Liver (tissue), 9 donors: ENCODE data around the gene EPHB2. TPM values are rescaled to one million over a fixed set of nuclear protein-coding genes. Genes with fewer than 3 reads are reported as not detected.
"Not testable (repeated sequence)": the region's sequence is repeated elsewhere in the genome, so short reads cannot be mapped to it uniquely, and the experiment has no call there.

ENCODE experiments used
- DNase-seq: peaks from one replicate; pipeline ENCODE4 v3.0.0-alpha.2; 2017; ENCODE audit warnings: low spot score
- H3K27ac ChIP-seq, 2 donors: one replicate each; pipeline ENCODE4 v1.7.0; 2013; ENCODE audit warnings: inconsistent platforms in 2 of 2, low read length in 2 of 2, control low read depth in 1 of 2, low read depth in 1 of 2, mild to moderate bottlenecking in 1 of 2
- H3K27me3 ChIP-seq, 4 donors: one replicate each; pipeline versions ENCODE4 v1.6.1 to v1.7.0; 2013; ENCODE audit warnings: low read length in 3 of 4, inconsistent platforms in 1 of 4, mild to moderate bottlenecking in 1 of 4, moderate library complexity in 1 of 4; ENCODE audit not compliant: control insufficient read depth in 4 of 4, insufficient read depth in 4 of 4
- H3K36me3 ChIP-seq, 4 donors: one replicate each; pipeline versions ENCODE4 v1.6.1 to v1.7.0; 2013; ENCODE audit warnings: low read length in 3 of 4, mild to moderate bottlenecking in 3 of 4, low read depth in 1 of 4, moderate library complexity in 1 of 4; ENCODE audit not compliant: control insufficient read depth in 4 of 4, insufficient read depth in 3 of 4
- H3K4me1 ChIP-seq, 4 donors: one replicate each; pipeline versions ENCODE4 v1.6.1 to v1.7.0; 2013; ENCODE audit warnings: low read length in 3 of 4, mild to moderate bottlenecking in 3 of 4, moderate library complexity in 1 of 4; ENCODE audit not compliant: control insufficient read depth in 4 of 4, insufficient read depth in 4 of 4
- H3K4me3 ChIP-seq, 3 donors: one replicate each; pipeline versions ENCODE4 v1.6.1 to v1.7.0; 2013; ENCODE audit warnings: low read length in 3 of 3, control low read depth in 1 of 3, low read depth in 1 of 3, mild to moderate bottlenecking in 1 of 3
- H3K9ac ChIP-seq, 2 donors: one replicate each; pipeline ENCODE4 v1.7.0; 2013; ENCODE audit warnings: low read length in 2 of 2, mild to moderate bottlenecking in 2 of 2, moderate library complexity in 2 of 2, control low read depth in 1 of 2, low read depth in 1 of 2
- H3K9me3 ChIP-seq, 4 donors: one replicate each; pipeline versions ENCODE4 v1.6.1 to v1.7.0; 2013; ENCODE audit warnings: low read length in 3 of 4; ENCODE audit not compliant: control insufficient read depth in 4 of 4
- ATF3 ChIP-seq: IDR thresholded peaks from 2 replicates; pipeline ENCODE4 v1.6.1; 2016; ENCODE audit warnings: antibody characterized with exemption
- CTCF ChIP-seq: fragments of 150-350 bp; IDR thresholded peaks from 2 replicates; pipeline ENCODE4 v1.5.1; 2017; ENCODE audit warnings: improper control_type of control experiment, low read depth, low read length; ENCODE audit not compliant: missing input control
- EGR1 ChIP-seq, 2 donors: IDR thresholded peaks; 2 replicates each; pipeline ENCODE4 v1.6.1; 2016 to 2018; ENCODE audit warnings: antibody characterized with exemption in 2 of 2, low read depth in 2 of 2
- FOXA1 ChIP-seq: IDR thresholded peaks from 2 replicates; pipeline ENCODE4 v1.6.1; 2016; ENCODE audit warnings: antibody characterized with exemption
- FOXA2 ChIP-seq: IDR thresholded peaks from 2 replicates; pipeline ENCODE4 v1.6.1; 2016; ENCODE audit warnings: antibody characterized with exemption
- GABPA ChIP-seq, 2 donors: IDR thresholded peaks in 1 of 2; conservative IDR thresholded peaks in 1 of 2; 2 replicates each; pipeline ENCODE4 v1.6.1; 2016; ENCODE audit warnings: antibody characterized with exemption in 2 of 2, mild to moderate bottlenecking in 1 of 2, moderate library complexity in 1 of 2
- HNF4A ChIP-seq, 2 donors: conservative IDR thresholded peaks; 2 replicates each; pipeline ENCODE4 v1.6.1; 2016; ENCODE audit warnings: antibody characterized with exemption in 2 of 2, mild to moderate bottlenecking in 2 of 2
- HNF4G ChIP-seq: IDR thresholded peaks from 2 replicates; pipeline ENCODE4 v1.6.1; 2016; ENCODE audit warnings: antibody characterized with exemption
- JUND ChIP-seq, 2 donors: IDR thresholded peaks; 2 replicates each; pipeline ENCODE4 v1.6.1; 2016; ENCODE audit warnings: antibody characterized with exemption in 2 of 2
- MAX ChIP-seq: IDR thresholded peaks from 2 replicates; pipeline ENCODE4 v1.6.1; 2016; ENCODE audit warnings: antibody characterized with exemption
- NR2F2 ChIP-seq: IDR thresholded peaks from 2 replicates; pipeline ENCODE4 v1.6.1; 2016; ENCODE audit warnings: antibody characterized with exemption
- RAD21 ChIP-seq, 2 donors: IDR thresholded peaks; 2 replicates each; pipeline ENCODE4 v1.6.1; 2016; ENCODE audit warnings: antibody characterized with exemption in 2 of 2, mild to moderate bottlenecking in 2 of 2
- REST ChIP-seq: IDR thresholded peaks from 2 replicates; pipeline ENCODE4 v1.6.1; 2016; ENCODE audit warnings: antibody characterized with exemption, mild to moderate bottlenecking
- RXRA ChIP-seq, 2 donors: IDR thresholded peaks; 2 replicates each; pipeline ENCODE4 v1.6.1; 2017 to 2018; ENCODE audit warnings: antibody characterized with exemption in 2 of 2, mild to moderate bottlenecking in 1 of 2
- SP1 ChIP-seq: IDR thresholded peaks from 2 replicates; pipeline ENCODE4 v1.6.1; 2018; ENCODE audit warnings: antibody characterized with exemption, mild to moderate bottlenecking
- TAF1 ChIP-seq: conservative IDR thresholded peaks from 2 replicates; pipeline ENCODE4 v1.6.1; 2016; ENCODE audit warnings: antibody characterized with exemption, mild to moderate bottlenecking
- YY1 ChIP-seq: IDR thresholded peaks from 2 replicates; pipeline ENCODE4 v1.6.1; 2016; ENCODE audit warnings: antibody characterized with exemption, mild to moderate bottlenecking
- ZBTB33 ChIP-seq: IDR thresholded peaks from 2 replicates; pipeline ENCODE4 v1.6.1; 2016; ENCODE audit warnings: antibody characterized with exemption
- WGBS: extraction: QIAGEN DNeasy Blood & Tissue Kit; methylation state at CpG from one replicate; pipeline ENCODE4 v1.1.7; 2013; 5-methylcytosine and 5-hydroxymethylcytosine counted together
- polyA plus RNA-seq, 2 donors: library from polyadenylated mRNA; stranded (reverse) in 1 of 2; unstranded in 1 of 2; fragments of 200-250 nt in 1 of 2; fragments of >200 nt in 1 of 2; fragmentation: Nextera tagmentation in 1 of 2; extraction: Ambion mirVana in 1 of 2; gene quantifications; one replicate each; pipeline versions ENCODE4 v1.2.1 to v1.2.3, GENCODE V29; 2013 to 2015
- total RNA-seq, 2 donors: library from RNA; depleted of rRNA; stranded (reverse); fragments of >200 nt; gene quantifications; one replicate each; pipeline ENCODE4 v1.2.3, GENCODE V29; 2014
- donor health status: healthy.
- donor health status: healthy.
- donor health status: healthy.
- donor health status: healthy.
- donor health status: healthy.

Gene EPHB2
- total and polyA plus RNA-seq, 4 donors = 0.07 to 1.0 (median 0.38) TPM

- no peak for TF ChIP-seq FOXA2
- TF ChIP-seq RXRA (IDR thresholded peaks at IDR 0.05) = no peak
- TF ChIP-seq JUND (IDR thresholded peaks at IDR 0.05) = no peak
- no peak for TF ChIP-seq TAF1
- no peak for TF ChIP-seq EGR1 (IDR thresholded peaks at IDR 0.05; ENCODE audit: low read depth in 2 of 2)
- TF ChIP-seq CTCF = no peak
- no peak for TF ChIP-seq NR2F2
Observed at GRCh38 chr1:22705586-22705985, 5.1 kb upstream of the EPHB2 start (continued).

- WGBS = 87% methylated on average over 4 of the region's 4 CpGs
- not testable (repeated sequence) for H3K9me3 ChIP-seq, H3K4me1 ChIP-seq, DNase-seq, H3K36me3 ChIP-seq, H3K9ac ChIP-seq, H3K4me3 ChIP-seq, H3K27ac ChIP-seq, H3K27me3 ChIP-seq
Observed at GRCh38 chr1:22706100-22706499, 4.5 kb upstream of the EPHB2 start.

- H3K27ac ChIP-seq = no peak overlapping the region
- H3K4me1 ChIP-seq = peaks cover 3 to 12% (median 5%) of the 10 kb centered on the region in 4 donors
- H3K9ac ChIP-seq = no peak overlapping the region
- no peaks in the 10 kb centered on the region for H3K36me3 ChIP-seq
- TF ChIP-seq MAX (no peak), RAD21 (IDR thresholded peaks at IDR 0.05) (no peak), FOXA2 (no peak), EGR1 (IDR thresholded peaks at IDR 0.05; ENCODE audit: low read depth in 2 of 2) (no peak), FOXA1 (no peak), NR2F2 (no peak), YY1 (no peak), TAF1 (no peak), ATF3 (no peak), JUND (IDR thresholded peaks at IDR 0.05) (no peak), CTCF (no peak), HNF4A (conservative IDR thresholded peaks at IDR 0.05) (no peak), ZBTB33 (no peak), RXRA (IDR thresholded peaks at IDR 0.05) (no peak), HNF4G (no peak), GABPA (IDR thresholded peaks at IDR 0.05 in 1 of 2, conservative IDR thresholded peaks at IDR 0.05 in 1 of 2) (no peak), REST (no peak), SP1 (no peak)
- H3K9me3 ChIP-seq = no peaks in the 10 kb centered on the region
- peaks cover 0 to 4% (median under 1%) of the 10 kb centered on the region in 4 donors for H3K27me3 ChIP-seq
- H3K4me3 ChIP-seq = no peak overlapping the region
- no peak for DNase-seq
Observed at GRCh38 chr1:22708777-22709176, 1.9 kb upstream of the EPHB2 start.
